WTC11 (cell line): ENCODE data around the gene CCL7. TPM values are rescaled to one million over a fixed set of nuclear protein-coding genes. Genes with fewer than 3 reads are reported as not detected.

Experiments used
- ATAC-seq: fragments of 200-7000 bp; cut with Tn5 transposase; 2 replicates; pipeline ENCODE4 v1.10.0; 2021; ENCODE audit warnings: mild to moderate bottlenecking, moderate library complexity
- CTCF ChIA-PET: fragments of 300-600 bp; sonication (Branson Sonifier 250); formaldehyde crosslinking; loops from one replicate; lab custom pipeline; 2021; ENCODE audit warnings: antibody characterized with exemption; lab: Charles Lee
- POLR2A ChIA-PET: fragments of 350-600 bp; sonication (Branson Sonifier 250); formaldehyde crosslinking; loops from one replicate; lab custom pipeline; 2021; ENCODE audit warnings: antibody characterized with exemption; lab: Charles Lee
- DNase-seq: peaks from one replicate; pipeline ENCODE4 v3.0.0; 2021; ENCODE audit warnings: low spot score
- H3K27ac Mint-ChIP-seq: 2 replicates; pipeline ENCODE4 v1.8.0; 2021; ENCODE audit warnings: mixed read lengths
- H3K27me3 Mint-ChIP-seq: 2 replicates; pipeline ENCODE4 v1.8.0; 2021; ENCODE audit warnings: low read depth, mild to moderate bottlenecking, moderate library complexity, mixed read lengths
- H3K36me3 Mint-ChIP-seq: 2 replicates; pipeline ENCODE4 v1.8.0; 2021; ENCODE audit warnings: mixed read lengths
- H3K4me1 Mint-ChIP-seq: 2 replicates; pipeline ENCODE4 v1.8.0; 2022; ENCODE audit warnings: mixed read lengths
- H3K4me3 Mint-ChIP-seq: 2 replicates; pipeline ENCODE4 v1.8.0; 2021; ENCODE audit warnings: mild to moderate bottlenecking, moderate library complexity, mixed read lengths
- H3K9me3 Mint-ChIP-seq: 2 replicates; pipeline ENCODE4 v1.8.0; 2021; ENCODE audit warnings: mixed read lengths
- ATF1 ChIP-seq: sonication (generic); formaldehyde crosslinking; IDR thresholded peaks from 2 replicates; pipeline ENCODE4 v1.8.1; 2023; ENCODE audit warnings: mild to moderate bottlenecking, moderate library complexity, missing genetic modification reagents
- ATF3 ChIP-seq: sonication (generic); formaldehyde crosslinking; conservative IDR thresholded peaks from 2 replicates; pipeline ENCODE4 v1.8.1; 2022; ENCODE audit warnings: mild to moderate bottlenecking, missing genetic modification reagents
- FOXK1 ChIP-seq: sonication (generic); formaldehyde crosslinking; IDR thresholded peaks from 2 replicates; pipeline ENCODE4 v1.8.0; 2022; ENCODE audit warnings: mild to moderate bottlenecking, moderate library complexity, missing genetic modification reagents
- GRHL2 ChIP-seq: fragments of 250-450 bp; sonication (Bioruptor Pico); IDR thresholded peaks from 2 replicates; pipeline ENCODE4 v1.8.0; 2022; ENCODE audit warnings: mild to moderate bottlenecking, moderate library complexity; ENCODE audit not compliant: insufficient replicate concordance, severe bottlenecking
- JUN ChIP-seq: sonication (generic); formaldehyde crosslinking; IDR thresholded peaks from 2 replicates; pipeline ENCODE4 v1.8.0; 2023; ENCODE audit warnings: mild to moderate bottlenecking, missing genetic modification reagents
- MLX ChIP-seq: sonication (generic); formaldehyde crosslinking; IDR thresholded peaks from 2 replicates; pipeline ENCODE4 v1.8.1; 2023; ENCODE audit warnings: mild to moderate bottlenecking, missing genetic modification reagents, moderate library complexity
- NFE2L1 ChIP-seq: sonication (generic); formaldehyde crosslinking; IDR thresholded peaks from 2 replicates; pipeline ENCODE4 v1.8.1; 2023; ENCODE audit warnings: missing genetic modification reagents
- PREB ChIP-seq: sonication (generic); formaldehyde crosslinking; IDR thresholded peaks from 2 replicates; pipeline ENCODE4 v1.8.1; 2022; ENCODE audit warnings: mild to moderate bottlenecking, missing genetic modification reagents, moderate library complexity, borderline replicate concordance
- PRRX2 ChIP-seq: fragments of 250-450 bp; sonication (Bioruptor Pico); IDR thresholded peaks from 2 replicates; pipeline ENCODE4 v1.8.0; 2021; ENCODE audit warnings: mild to moderate bottlenecking
- TEAD4 ChIP-seq: sonication (generic); formaldehyde crosslinking; IDR thresholded peaks from 2 replicates; pipeline ENCODE4 v1.8.0; 2022; ENCODE audit warnings: mild to moderate bottlenecking, missing genetic modification reagents
- ZBTB21 ChIP-seq: sonication (generic); formaldehyde crosslinking; IDR thresholded peaks from 2 replicates; pipeline ENCODE4 v1.8.1; 2023; ENCODE audit warnings: mild to moderate bottlenecking, missing genetic modification reagents, borderline replicate concordance
- ZNF138 ChIP-seq: sonication (generic); formaldehyde crosslinking; conservative IDR thresholded peaks from 2 replicates; pipeline ENCODE4 v1.8.1; 2022; ENCODE audit warnings: mild to moderate bottlenecking, moderate library complexity, missing genetic modification reagents
- ZNF232 ChIP-seq: sonication (generic); formaldehyde crosslinking; IDR thresholded peaks from 2 replicates; pipeline ENCODE4 v1.8.0; 2022; ENCODE audit warnings: mild to moderate bottlenecking, missing genetic modification reagents
- ZNF416 ChIP-seq: fragments of 250-450 bp; sonication (Bioruptor Pico); IDR thresholded peaks from 2 replicates; pipeline ENCODE4 v1.9.0; 2021; ENCODE audit warnings: mild to moderate bottlenecking, inconsistent platforms
- ZNF425 ChIP-seq: fragments of 250-450 bp; sonication (Bioruptor Pico); conservative IDR thresholded peaks from 2 replicates; pipeline ENCODE4 v1.9.0; 2021; ENCODE audit warnings: mild to moderate bottlenecking
- ZNF512 ChIP-seq: sonication (generic); formaldehyde crosslinking; IDR thresholded peaks from 2 replicates; pipeline ENCODE4 v1.8.1; 2022; ENCODE audit warnings: missing genetic modification reagents, borderline replicate concordance
- total RNA-seq: library from RNA; stranded (reverse); gene quantifications from 3 replicates; pipeline ENCODE4 v1.2.3, GENCODE V29; 2021
- TF ChIP-seq, protein P1 (sequence below): sonication (generic); formaldehyde crosslinking; IDR thresholded peaks from 2 replicates; pipeline ENCODE4 v1.8.1; 2022; ENCODE audit warnings: mild to moderate bottlenecking, moderate library complexity, missing genetic modification reagents
- TF ChIP-seq, protein P2 (sequence below): sonication (generic); formaldehyde crosslinking; IDR thresholded peaks from 2 replicates; pipeline ENCODE4 v1.8.1; 2023; ENCODE audit warnings: mild to moderate bottlenecking, missing genetic modification reagents

CCL7 gene
- total RNA-seq, 1 experiment from 2014 or later: not detected

DNA sequence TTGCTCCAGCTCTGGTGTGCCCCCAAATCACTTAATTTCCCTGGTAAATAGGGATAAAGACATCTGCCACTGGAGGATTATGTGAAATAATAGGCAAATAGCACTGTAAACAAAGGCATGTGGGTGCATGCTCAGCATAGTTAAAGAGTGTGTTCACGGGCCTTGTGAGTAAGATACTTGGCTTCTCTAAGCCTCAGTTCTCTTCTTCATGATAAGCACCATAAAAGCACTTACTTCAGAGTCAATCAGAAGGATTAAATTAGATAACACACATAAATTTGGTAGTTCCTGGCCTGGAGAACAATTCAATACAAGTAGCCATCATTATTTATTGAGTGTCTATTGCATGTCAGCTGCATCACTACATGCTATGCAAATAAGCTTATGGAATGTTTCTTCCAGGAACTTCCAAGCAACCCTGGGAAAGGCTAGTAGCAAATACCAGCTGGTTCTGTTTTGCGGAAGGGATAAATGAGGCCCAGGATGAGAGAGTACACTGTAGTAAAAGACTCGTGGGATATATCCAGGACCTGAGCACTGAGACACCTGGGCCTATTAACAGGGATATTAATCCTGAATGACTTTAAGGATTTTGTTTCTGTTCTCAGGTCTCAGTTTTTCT lies 30.0 kb downstream of the CCL7 start:
- Mint-ChIP-seq H3K36me3 (no peaks in the 10 kb centered on the region), H3K9me3 (no peaks in the 10 kb centered on the region), H3K4me3 (no peak overlapping the region), H3K27ac (no peak overlapping the region), H3K27me3 (peaks cover 15% of the 10 kb centered on the region), H3K4me1 (peaks cover 13% of the 10 kb centered on the region)
- CTCF ChIA-PET: interaction anchor here (2.2 to 12.7 kb wide), 2 partner anchors 61 to 100 kb away, joined by 8 to 166 read pairs; partner anchors contain the start of gene CCL1
- ATAC-seq: no peak
- TF ChIP-seq PRRX2 (no peak), MLX (CRISPR knock-in tag) (no peak), TEAD4 (no peak), ZNF416 (CRISPR knock-in tag) (no peak), ATF1 (CRISPR knock-in tag) (no peak), JUN (CRISPR knock-in tag) (no peak), ZBTB21 (CRISPR knock-in tag) (no peak), ZNF232 (CRISPR knock-in tag) (no peak), ZNF425 (CRISPR knock-in tag) (no peak), ZNF138 (no peak), ATF3 (no peak), GRHL2 (CRISPR knock-in tag) (no peak), FOXK1 (no peak), PREB (CRISPR knock-in tag) (no peak), ZNF512 (CRISPR knock-in tag) (no peak), NFE2L1 (CRISPR knock-in tag) (no peak)
- TF ChIP-seq, protein P1, sequence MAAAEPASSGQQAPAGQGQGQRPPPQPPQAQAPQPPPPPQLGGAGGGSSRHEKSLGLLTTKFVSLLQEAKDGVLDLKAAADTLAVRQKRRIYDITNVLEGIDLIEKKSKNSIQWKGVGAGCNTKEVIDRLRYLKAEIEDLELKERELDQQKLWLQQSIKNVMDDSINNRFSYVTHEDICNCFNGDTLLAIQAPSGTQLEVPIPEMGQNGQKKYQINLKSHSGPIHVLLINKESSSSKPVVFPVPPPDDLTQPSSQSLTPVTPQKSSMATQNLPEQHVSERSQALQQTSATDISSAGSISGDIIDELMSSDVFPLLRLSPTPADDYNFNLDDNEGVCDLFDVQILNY (CRISPR knock-in tag): no peak
- TF ChIP-seq, protein P2, sequence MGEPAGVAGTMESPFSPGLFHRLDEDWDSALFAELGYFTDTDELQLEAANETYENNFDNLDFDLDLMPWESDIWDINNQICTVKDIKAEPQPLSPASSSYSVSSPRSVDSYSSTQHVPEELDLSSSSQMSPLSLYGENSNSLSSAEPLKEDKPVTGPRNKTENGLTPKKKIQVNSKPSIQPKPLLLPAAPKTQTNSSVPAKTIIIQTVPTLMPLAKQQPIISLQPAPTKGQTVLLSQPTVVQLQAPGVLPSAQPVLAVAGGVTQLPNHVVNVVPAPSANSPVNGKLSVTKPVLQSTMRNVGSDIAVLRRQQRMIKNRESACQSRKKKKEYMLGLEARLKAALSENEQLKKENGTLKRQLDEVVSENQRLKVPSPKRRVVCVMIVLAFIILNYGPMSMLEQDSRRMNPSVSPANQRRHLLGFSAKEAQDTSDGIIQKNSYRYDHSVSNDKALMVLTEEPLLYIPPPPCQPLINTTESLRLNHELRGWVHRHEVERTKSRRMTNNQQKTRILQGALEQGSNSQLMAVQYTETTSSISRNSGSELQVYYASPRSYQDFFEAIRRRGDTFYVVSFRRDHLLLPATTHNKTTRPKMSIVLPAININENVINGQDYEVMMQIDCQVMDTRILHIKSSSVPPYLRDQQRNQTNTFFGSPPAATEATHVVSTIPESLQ: no peak
- POLR2A ChIA-PET: no interaction called here
- no peak for DNase-seq
